SK-N-MC (cell line): ENCODE measurements around the gene SLC9A5.

Experiments used
- EZH2 ChIP-seq: fragments of 200-600 bp; sonication (generic); IDR thresholded peaks from one replicate; pipeline ENCODE4 v1.6.1; 2017; ENCODE audit warnings: antibody characterized with exemption
- POLR2AphosphoS5 ChIP-seq: IDR thresholded peaks from 2 replicates; pipeline ENCODE4 v1.6.1; 2012; ENCODE audit warnings: mild to moderate bottlenecking, low read depth, low read length, borderline replicate concordance

- TF ChIP-seq EZH2 (no peak), POLR2AphosphoS5 (no peak)
These were observed 30.1 kb downstream of the SLC9A5 start for GRCh38 chr16:67278773-67279295.
